ENCODE data around the gene LRRC72. TPM values are rescaled to one million over a fixed set of nuclear protein-coding genes. Genes with fewer than 3 reads are reported as not detected.
"Not testable (repeated sequence)": the region's sequence is repeated elsewhere in the genome, so short reads cannot be mapped to it uniquely, and the experiment has no call there.

The LRRC72 gene
- total RNA-seq, 6 experiments from 2014 or later: not detected

DNA sequence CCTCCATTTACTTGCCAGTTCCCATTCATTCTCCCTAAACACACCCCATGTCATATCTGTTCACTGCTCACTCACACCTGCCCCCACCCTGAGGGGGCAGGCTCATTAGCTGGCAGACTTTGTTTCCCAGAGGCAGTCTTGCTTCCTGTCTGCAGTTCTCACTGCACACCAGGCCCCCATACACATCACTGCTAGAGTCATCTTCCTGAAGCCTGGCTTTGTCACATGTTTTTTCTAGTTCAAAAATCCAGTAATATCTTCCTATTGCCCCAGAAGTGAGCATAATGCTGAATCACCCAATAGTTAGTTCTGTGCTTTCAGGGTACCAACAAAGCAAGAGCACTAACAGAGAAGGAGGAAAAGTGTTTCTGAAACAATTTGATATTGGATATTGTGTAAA is 1.9 kb downstream of the LRRC72 start:
- Mint-ChIP-seq H3K27me3 (ENCODE audit: insufficient read depth) (peaks cover 2% of the 10 kb centered on the region), H3K27ac (no peak overlapping the region), H3K4me3 (no peak overlapping the region), H3K36me3 (ENCODE audit: low read depth) (no peaks in the 10 kb centered on the region), H3K9me3 (no peaks in the 10 kb centered on the region), H3K4me1 (ENCODE audit: low read depth) (peaks cover 5% of the 10 kb centered on the region; the same call in 1 of the 2 replicates)
- TF ChIP-seq, protein P1, sequence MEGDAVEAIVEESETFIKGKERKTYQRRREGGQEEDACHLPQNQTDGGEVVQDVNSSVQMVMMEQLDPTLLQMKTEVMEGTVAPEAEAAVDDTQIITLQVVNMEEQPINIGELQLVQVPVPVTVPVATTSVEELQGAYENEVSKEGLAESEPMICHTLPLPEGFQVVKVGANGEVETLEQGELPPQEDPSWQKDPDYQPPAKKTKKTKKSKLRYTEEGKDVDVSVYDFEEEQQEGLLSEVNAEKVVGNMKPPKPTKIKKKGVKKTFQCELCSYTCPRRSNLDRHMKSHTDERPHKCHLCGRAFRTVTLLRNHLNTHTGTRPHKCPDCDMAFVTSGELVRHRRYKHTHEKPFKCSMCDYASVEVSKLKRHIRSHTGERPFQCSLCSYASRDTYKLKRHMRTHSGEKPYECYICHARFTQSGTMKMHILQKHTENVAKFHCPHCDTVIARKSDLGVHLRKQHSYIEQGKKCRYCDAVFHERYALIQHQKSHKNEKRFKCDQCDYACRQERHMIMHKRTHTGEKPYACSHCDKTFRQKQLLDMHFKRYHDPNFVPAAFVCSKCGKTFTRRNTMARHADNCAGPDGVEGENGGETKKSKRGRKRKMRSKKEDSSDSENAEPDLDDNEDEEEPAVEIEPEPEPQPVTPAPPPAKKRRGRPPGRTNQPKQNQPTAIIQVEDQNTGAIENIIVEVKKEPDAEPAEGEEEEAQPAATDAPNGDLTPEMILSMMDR (IDR thresholded peaks at IDR 0.05): no peak
- DNase-seq: no peak

DNA sequence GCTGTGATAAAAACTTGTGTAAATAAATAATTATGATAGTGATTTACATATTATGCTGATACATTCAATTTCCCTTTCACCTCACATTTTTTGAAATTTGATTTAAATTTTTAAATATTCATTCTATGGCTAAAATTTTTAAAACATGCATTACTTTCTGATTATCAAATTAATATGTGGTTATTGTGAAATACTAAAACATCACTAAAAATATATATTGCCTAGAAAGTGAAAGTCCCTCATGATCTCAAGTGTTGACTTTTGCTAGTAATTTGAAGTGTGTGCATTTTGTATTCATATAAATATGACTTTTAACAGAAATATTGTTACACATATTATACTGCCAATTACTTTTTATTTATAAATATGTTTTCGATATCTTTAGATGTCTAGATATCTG is 3.1 kb downstream of the LRRC72 start:
- DNase-seq: no peak
- Mint-ChIP-seq H3K27me3 (ENCODE audit: insufficient read depth) (peaks cover 2% of the 10 kb centered on the region), H3K36me3 (ENCODE audit: low read depth) (no peaks in the 10 kb centered on the region), H3K27ac (no peak overlapping the region), H3K4me3 (no peak overlapping the region), H3K9me3 (no peaks in the 10 kb centered on the region), H3K4me1 (ENCODE audit: low read depth) (peaks cover 5% of the 10 kb centered on the region; the same call in 1 of the 2 replicates)
- TF ChIP-seq, protein P1 (IDR thresholded peaks at IDR 0.05): no peak

DNA sequence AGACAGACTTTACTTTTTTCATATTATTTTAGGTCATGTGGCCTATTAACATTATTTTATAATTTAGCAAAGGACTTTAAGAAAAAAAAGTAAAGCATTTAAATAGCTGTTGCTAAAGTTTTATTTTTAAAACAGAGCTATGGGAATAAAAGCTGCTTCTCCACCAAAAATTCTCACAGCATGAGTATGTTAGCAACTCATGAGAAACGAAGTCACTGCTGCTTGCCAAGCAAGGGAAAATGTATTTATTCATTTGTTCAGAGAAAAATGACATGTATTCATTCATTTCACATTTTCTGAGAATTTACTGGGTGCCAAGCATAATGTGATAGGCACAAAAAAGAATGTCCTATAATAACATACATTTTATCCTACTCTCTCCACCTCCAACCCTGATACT is 5.1 kb downstream of the LRRC72 start:
- no peak overlapping the region for H3K4me3 Mint-ChIP-seq
- H3K9me3 Mint-ChIP-seq: no peaks in the 10 kb centered on the region
- no peaks in the 10 kb centered on the region for H3K36me3 Mint-ChIP-seq (ENCODE audit: low read depth)
- TF ChIP-seq, protein P1 (IDR thresholded peaks at IDR 0.05): no peak
- H3K27me3 Mint-ChIP-seq (ENCODE audit: insufficient read depth): peaks cover 5% of the 10 kb centered on the region
- H3K27ac Mint-ChIP-seq: no peak overlapping the region
- H3K4me1 Mint-ChIP-seq (ENCODE audit: low read depth): peaks cover 5% of the 10 kb centered on the region; the same call in 1 of the 2 replicates
- DNase-seq: no peak

DNA sequence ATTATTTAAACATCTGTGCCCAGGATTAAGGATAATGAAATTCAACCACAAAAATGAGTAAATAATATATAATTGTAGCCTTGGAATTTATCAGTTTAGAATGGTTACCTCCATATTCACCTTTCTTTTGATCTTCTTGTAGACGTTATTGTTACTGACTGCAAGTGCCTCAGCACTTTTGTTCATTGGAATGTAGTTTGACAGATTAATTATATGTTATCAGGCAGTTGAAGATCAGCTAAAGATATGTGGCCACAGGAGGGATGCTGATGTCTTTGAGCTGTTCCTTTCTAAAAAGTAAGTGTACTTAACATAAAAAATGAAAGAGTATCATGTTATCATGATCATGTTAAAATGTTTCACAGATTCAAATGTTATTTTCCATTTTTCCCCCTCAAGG is 5.6 kb downstream of the LRRC72 start:
- no peaks in the 10 kb centered on the region for H3K36me3 Mint-ChIP-seq (ENCODE audit: low read depth)
- no peaks in the 10 kb centered on the region for H3K9me3 Mint-ChIP-seq
- H3K4me1 Mint-ChIP-seq (ENCODE audit: low read depth): peaks cover 5% of the 10 kb centered on the region; the same call in 1 of the 2 replicates
- H3K4me3 Mint-ChIP-seq: no peak overlapping the region
- TF ChIP-seq, protein P1 (IDR thresholded peaks at IDR 0.05): no peak
- H3K27me3 Mint-ChIP-seq (ENCODE audit: insufficient read depth): peaks cover 5% of the 10 kb centered on the region
- no peak overlapping the region for H3K27ac Mint-ChIP-seq
- no peak for DNase-seq

DNA sequence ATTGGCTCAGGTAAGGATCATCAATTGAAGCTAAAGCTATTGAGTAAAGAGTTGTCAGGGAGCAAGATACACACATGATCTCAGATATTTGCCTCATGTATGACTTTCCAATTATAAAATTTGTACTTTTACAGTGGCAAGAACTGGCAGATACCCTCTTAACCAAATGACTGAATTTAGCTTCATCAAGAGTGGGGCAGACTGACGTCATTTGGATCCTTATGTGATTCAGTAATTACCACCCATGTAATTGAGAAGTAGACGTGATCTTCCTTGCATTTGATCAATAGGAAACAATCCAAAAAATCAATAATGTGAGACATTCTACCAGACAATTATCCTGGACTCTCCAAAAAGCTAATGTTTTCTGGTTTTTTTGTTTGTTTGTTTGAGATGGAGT is 8.9 kb downstream of the LRRC72 start:
- Mint-ChIP-seq H3K27me3 (ENCODE audit: insufficient read depth) (peaks cover 3% of the 10 kb centered on the region), H3K4me1 (ENCODE audit: low read depth) (no peaks in the 10 kb centered on the region), H3K27ac (no peak overlapping the region), H3K9me3 (no peaks in the 10 kb centered on the region), H3K36me3 (ENCODE audit: low read depth) (no peaks in the 10 kb centered on the region), H3K4me3 (no peak overlapping the region)
- no peak for DNase-seq
- TF ChIP-seq, protein P1 (IDR thresholded peaks at IDR 0.05): no peak

DNA sequence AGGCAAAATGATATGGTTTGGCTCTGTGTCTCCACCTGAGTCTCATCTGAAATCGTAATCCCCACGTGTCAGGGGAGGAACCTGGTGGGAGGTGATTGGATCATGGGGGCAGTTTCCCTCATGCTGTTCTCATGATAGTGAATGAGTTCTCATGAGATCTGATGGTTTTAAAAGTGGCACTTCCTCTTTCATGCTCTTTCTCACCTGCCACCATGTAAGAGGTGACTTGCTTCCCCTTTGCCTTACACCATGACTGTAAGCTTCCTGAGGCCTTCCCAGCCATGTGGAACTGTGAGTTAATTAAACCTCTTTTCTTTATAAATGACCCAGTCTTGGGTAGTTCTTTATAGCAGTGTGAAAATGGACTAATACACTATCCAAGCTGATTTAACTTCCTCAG is 13.9 kb downstream of the LRRC72 start:
- not testable (repeated sequence) for H3K9me3 Mint-ChIP-seq; H3K27ac Mint-ChIP-seq; H3K4me3 Mint-ChIP-seq; DNase-seq; H3K36me3 Mint-ChIP-seq (ENCODE audit: low read depth); H3K27me3 Mint-ChIP-seq (ENCODE audit: insufficient read depth); H3K4me1 Mint-ChIP-seq (ENCODE audit: low read depth)
